D721Med (cell line): ENCODE data around the gene TBC1D3B.
"Not testable (repeated sequence)": the region's sequence is repeated elsewhere in the genome, so short reads cannot be mapped to it uniquely, and the experiment has no call there.

Experiments
- DNase-seq: peaks from one replicate; pipeline ENCODE4 v3.0.0; 2011; ENCODE audit warnings: low spot score; ENCODE audit not compliant: insufficient read length
- FAIRE-seq: peaks from 2 replicates; lab custom pipeline; 2011; peaks lifted over from hg19 to GRCh38; lab: Jason Lieb, UNC
- TF ChIP-seq, protein P1 (sequence below): IDR thresholded peaks from 2 replicates; pipeline ENCODE4 v1.5.1; 2012; ENCODE audit warnings: mild to moderate bottlenecking, control low read depth; ENCODE audit not compliant: insufficient read depth; ENCODE audit errors: missing control alignments

The TBC1D3B gene

GRCh38 chr17:36209575-36209974, 33.1 kb upstream of the TBC1D3B start:
- TF ChIP-seq, protein P1, sequence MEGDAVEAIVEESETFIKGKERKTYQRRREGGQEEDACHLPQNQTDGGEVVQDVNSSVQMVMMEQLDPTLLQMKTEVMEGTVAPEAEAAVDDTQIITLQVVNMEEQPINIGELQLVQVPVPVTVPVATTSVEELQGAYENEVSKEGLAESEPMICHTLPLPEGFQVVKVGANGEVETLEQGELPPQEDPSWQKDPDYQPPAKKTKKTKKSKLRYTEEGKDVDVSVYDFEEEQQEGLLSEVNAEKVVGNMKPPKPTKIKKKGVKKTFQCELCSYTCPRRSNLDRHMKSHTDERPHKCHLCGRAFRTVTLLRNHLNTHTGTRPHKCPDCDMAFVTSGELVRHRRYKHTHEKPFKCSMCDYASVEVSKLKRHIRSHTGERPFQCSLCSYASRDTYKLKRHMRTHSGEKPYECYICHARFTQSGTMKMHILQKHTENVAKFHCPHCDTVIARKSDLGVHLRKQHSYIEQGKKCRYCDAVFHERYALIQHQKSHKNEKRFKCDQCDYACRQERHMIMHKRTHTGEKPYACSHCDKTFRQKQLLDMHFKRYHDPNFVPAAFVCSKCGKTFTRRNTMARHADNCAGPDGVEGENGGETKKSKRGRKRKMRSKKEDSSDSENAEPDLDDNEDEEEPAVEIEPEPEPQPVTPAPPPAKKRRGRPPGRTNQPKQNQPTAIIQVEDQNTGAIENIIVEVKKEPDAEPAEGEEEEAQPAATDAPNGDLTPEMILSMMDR, result no peak
- DNase-seq (no peak), FAIRE-seq (no peak)

- DNase-seq, FAIRE-seq: not testable (repeated sequence)
Observed at GRCh38 chr17:36207383-36207782, 30.9 kb upstream of the TBC1D3B start.

GRCh38 chr17:36206486-36206821, 30.0 kb upstream of the TBC1D3B start:
- FAIRE-seq, DNase-seq: not testable (repeated sequence)

DNA sequence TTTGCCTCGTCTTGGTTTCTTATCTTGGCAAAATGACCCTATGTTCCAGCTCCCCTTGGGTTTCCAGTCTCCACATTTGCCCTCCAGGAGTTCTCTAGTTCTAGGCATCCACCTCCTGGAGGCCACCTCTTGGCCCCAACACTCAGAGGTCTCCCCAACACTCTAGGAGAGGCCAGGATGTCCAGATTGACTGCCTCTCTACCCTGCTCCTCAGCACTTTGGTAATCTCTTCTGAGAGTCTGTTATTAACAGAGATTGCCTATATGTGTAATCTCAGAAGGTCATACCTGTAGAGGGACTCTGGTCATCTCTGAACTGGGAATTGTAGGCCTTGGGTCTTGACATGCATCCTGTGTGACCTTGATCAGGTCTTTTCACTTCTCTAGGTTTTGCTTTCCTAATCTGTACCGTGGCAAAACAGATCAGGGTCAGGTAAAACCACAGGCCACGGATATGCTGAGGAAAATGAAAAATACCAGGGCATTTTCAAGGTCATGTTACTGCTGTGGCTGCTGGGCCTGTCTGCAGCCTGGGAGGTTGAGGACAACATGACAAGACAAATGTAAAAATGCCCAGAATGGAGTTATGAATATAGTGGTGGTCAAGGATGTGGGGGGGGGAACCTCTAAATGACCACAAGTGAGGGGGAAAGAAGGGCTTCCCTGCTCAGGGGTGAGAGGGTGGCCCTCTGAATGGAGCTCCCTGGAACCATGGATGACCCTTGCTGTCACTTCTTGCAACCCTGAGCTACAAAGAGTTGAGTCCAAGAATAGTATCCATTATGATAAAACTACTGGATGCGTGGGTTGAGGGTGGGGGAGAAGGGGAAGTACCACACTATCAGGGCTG, 29.4 kb upstream of the TBC1D3B start:
- DNase-seq (no peak), FAIRE-seq (no peak)
- TF ChIP-seq, protein P1, result no peak

- no peak for DNase-seq
- TF ChIP-seq, protein P1, result no peak
Observed at GRCh38 chr17:36204724-36205500, 28.5 kb upstream of the TBC1D3B start.

DNA sequence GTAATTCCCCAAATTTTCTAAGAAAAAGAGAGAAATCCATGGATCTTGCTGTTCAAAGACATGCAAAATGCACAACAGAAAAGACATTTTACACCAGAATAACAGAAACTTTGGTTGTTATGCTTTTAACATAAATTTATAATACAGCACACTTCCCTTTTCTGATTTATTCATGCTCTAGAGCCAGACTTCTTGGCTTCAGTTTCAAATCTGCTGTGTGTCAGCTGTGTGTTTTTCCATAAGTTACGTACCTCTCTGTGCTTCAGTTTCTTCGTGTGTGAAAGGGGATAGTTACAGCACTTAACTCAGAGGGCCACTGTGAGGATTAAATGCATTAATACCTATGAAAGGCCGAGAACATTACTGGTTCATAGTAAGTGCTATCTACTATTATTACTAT, 26.9 kb upstream of the TBC1D3B start:
- FAIRE-seq, result no peak
- TF ChIP-seq, protein P1, result no peak
- no peak for DNase-seq

More at GRCh38 chr17:36204724-36205500, 28.5 kb upstream of the TBC1D3B start:
- no peak for FAIRE-seq

DNA sequence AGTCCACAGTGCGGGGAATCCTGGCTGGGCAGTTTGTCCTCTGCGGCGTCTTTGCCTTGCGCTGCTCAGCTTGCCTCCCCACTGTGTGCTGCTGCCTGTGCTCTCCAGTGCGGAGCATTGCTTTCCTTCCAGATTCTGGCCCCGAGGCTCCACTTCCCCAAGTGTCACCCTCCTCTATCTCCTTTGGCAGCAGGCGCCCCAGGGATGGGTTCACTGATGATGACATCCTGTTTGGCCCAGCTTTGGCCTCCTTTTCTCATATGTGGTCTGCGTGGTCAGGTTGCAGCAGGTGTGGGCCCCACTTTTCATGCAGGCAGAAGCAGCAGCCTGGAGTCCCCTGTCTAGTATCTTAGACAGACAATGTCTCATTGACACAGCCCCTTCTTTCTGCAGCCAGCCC, 25.1 kb upstream of the TBC1D3B start:
- not testable (repeated sequence) for FAIRE-seq, DNase-seq

DNA sequence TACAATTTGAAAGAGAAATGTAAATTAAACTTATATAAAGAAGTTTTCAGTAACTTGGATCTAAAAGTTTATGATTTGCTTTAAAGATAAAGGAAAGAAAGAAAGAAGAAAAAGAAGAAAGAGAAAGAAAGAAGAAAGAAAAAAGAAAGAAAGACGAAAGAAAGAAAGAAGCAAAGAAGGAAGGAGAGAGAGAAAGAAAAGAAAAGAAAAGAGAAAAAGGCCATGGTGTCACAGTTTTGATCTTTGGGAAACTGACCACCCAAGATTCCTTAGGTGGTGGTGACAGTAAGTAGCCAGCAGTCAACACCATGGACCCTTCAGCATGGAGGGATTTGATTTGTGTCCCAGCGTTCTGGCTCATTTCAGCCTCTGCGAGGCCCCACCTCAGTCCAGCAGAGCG, 24.7 kb upstream of the TBC1D3B start:
- not testable (repeated sequence) for FAIRE-seq, DNase-seq

DNA sequence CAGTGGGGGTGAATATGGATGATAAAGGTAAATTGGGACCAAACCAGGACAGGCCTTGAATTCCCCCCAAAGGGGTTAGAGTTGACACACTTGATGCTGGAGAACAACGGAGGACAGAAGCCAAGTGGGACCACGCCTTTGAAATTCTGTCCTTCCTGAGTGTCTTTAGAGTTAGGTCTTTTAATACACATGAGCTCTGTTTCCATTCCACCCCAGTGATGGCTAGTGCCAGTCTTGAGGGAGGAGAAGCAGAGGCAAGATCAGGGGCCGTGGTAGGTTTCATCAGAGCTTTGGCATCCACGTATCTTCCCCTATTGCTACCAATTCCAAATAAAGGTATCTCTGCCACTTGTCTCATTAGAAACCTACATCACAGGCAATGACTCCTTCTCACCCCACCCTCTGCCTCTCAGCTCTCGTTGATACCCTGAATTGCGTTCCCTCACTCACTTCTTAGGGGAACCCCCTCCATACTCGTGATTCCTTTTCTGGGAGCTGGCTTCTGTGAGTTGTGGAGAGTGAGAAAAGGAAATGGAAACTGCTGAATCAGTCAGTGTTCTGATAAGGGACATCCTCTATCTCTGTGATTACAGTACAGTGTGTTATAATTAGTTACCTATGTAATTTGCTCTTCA, 22.5 kb upstream of the TBC1D3B start:
- TF ChIP-seq, protein P1, result no peak
- no peak for FAIRE-seq
- no peak for DNase-seq
